GM19328 (cell line): ENCODE data around the gene IFT20.

Experiments
- ATAC-seq: cut with Tn5 transposase; IDR thresholded peaks from one replicate; pipeline ENCODE4 v1.9.1; 2021; ENCODE audit warnings: mild to moderate bottlenecking, moderate library complexity; ENCODE audit not compliant: unreplicated experiment

The IFT20 gene, protein sequence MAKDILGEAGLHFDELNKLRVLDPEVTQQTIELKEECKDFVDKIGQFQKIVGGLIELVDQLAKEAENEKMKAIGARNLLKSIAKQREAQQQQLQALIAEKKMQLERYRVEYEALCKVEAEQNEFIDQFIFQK

DNA sequence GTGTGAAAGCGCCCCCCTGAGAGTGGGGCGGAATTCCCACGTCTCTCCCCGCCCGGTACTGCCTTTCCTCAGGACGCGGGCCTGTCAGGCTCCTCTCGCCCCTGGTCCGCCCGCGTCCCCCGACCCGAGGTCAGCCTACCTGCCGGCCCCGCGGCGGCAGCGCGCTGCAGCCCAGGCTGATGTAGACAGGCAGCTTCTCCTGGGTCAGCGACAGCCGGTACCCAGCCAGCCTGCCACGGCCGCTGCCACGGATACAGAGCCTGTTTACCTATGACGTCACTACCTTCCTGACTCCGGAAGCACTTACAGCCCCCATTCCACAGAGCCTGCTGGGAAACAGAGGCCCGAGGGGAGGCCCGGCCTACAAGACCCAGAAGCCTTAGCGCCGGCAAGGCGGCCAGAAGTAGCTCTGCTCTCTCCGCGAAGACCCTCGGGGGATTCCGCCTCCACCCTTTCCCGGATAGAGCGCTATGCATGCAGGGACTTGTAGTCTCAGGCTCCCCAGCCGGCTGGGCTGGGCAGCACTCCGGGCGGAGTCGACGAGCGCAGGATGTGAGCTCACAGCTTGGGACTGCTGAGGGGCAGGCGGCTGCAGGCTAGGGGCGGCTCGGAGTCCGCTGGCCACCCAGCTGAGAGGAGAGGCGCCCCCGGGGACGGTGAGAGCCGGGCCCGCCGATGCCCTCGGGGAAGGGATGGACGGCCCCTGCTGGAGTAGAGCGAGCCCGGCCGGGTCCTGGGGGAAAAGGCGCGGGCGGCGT lies at the start of gene IFT20, which contains the start of gene TNFAIP1:
Gene IFT20 (minus strand): TSS at position 272 of the 758 bp plus-strand sequence. CDS start 3,487 bp downstream, outside the sequence.
Gene TNFAIP1 (plus strand): TSS at position 561 of the 758 bp plus-strand sequence. CDS start 3,761 bp downstream, outside the sequence.
- peak; percentile 95 for ATAC-seq

DNA sequence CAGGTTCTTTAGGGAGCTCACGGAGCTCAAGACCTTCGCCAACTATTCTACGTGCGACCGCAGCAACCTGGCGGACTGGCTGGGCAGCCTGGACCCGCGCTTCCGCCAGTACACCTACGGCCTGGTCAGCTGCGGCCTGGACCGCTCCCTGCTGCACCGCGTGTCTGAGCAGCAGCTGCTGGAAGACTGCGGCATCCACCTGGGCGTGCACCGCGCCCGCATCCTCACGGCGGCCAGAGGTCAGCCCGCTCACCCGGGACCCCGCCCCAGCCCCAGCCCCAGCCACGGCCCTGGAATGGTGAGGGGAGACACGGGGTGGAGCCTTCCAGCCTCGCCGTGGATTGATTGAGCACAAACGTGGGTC lies 49.7 kb upstream of the IFT20 start:
- peak; percentile 10 for ATAC-seq

DNA sequence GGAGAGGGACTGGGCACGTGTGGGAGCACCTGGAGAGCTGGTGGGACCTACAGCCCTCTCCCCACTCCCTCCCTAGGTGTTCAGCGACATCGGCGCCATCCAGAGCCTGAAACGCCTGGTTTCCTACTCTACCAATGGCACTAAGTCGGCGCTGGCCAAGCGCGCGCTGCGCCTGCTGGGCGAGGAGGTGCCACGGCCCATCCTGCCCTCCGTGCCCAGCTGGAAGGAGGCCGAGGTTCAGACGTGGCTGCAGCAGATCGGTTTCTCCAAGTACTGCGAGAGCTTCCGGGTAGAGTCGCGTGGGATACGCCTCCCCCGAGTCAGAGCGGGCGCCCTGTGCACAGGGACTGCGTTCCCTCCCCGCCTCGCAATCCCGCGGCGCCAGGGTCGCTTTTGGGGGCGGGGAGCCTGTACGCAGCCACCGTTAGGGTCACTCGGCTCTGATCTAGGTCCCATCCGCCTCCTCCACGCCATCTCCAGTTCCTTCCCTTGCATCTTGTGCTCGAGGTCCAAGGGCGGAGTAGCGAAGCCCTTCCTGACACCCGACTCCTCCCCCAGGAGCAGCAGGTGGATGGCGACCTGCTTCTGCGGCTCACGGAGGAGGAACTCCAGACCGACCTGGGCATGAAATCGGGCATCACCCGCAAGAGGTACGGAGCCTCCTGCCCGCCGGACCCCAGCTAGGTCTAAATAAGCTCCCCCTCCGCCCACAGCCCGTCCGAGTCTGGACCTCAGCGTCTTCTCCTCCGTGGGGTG lies 49.2 kb upstream of the IFT20 start:
- peak; percentile 58 for ATAC-seq

DNA sequence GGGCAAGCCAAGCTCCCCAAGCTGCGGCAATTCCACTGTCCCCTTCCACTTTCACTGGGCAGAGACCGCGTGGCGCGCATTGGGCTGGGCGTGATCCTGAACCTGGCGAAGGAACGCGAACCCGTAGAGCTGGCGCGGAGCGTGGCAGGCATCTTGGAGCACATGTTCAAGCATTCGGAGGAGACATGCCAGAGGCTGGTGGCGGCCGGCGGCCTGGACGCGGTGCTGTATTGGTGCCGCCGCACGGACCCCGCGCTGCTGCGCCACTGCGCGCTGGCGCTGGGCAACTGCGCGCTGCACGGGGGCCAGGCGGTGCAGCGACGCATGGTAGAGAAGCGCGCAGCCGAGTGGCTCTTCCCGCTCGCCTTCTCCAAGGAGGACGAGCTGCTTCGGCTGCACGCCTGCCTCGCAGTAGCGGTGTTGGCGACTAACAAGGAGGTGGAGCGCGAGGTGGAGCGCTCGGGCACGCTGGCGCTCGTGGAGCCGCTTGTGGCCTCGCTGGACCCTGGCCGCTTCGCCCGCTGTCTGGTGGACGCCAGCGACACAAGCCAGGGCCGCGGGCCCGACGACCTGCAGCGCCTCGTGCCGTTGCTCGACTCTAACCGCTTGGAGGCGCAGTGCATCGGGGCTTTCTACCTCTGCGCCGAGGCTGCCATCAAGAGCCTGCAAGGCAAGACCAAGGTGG lies 46.0 kb upstream of the IFT20 start:
- ATAC-seq, result no peak

DNA sequence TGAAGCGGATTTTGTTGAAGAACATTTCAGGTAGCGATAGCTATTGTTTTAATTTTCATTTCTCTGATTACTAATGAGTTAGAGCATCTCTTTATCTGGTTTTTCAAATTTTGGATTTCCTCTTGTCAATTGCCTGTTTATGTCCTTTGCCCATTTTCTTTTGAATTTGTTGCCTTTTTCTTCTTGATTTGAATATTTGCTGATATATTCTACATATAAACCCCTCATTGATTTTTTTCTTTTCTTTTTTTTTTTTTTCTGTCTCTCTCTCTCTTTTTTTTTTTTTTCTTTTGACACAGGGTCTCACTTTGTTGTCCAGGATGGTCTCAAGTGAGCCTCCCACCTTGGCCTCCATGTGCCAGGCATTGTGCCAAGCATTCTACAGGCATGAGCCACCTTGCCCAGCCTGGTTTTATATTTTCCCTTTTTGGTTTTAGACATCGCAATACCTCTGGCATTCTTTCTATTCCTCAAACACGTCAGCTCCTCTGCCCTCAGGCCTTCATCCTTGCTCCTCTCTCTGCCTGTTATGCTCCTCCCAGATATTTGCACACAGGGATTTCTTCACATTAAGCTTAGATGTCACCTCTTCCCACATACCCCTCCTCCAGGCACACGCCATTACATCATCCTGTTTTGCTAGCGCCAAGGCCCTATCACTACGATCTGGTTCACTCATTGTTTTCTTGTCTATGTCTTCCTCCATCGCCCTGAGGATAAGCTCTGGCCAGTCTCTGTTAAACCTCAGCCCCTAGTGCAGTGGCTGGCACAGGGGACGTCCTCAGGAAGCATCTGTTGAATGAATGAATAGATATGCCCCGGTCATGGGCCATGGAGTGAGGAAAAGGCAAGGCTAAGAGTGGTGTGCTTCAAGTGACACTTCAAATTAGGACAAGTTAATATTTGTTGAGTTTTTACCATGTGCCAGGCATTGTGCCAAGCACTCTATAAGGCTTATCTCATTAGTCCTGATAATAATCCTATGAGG lies 44.8 kb upstream of the IFT20 start:
- ATAC-seq, result no peak

DNA sequence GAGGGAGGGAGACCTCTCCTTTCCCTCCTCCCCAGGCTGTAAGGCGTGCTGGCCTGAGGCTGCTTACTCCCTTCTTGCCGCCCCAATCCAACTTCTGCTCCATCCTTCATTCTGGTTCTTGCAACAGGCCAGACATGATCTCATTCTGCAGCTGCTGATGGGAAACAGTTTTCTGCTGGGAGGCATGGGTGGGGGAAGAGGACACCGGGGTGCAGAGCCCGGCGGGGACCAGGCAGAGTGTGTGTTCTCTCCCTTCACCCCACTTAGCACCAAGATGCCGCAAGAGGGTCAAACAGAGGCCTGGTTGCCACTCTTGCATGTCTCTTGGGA lies 37.6 kb upstream of the IFT20 start:
- ATAC-seq, result no peak

DNA sequence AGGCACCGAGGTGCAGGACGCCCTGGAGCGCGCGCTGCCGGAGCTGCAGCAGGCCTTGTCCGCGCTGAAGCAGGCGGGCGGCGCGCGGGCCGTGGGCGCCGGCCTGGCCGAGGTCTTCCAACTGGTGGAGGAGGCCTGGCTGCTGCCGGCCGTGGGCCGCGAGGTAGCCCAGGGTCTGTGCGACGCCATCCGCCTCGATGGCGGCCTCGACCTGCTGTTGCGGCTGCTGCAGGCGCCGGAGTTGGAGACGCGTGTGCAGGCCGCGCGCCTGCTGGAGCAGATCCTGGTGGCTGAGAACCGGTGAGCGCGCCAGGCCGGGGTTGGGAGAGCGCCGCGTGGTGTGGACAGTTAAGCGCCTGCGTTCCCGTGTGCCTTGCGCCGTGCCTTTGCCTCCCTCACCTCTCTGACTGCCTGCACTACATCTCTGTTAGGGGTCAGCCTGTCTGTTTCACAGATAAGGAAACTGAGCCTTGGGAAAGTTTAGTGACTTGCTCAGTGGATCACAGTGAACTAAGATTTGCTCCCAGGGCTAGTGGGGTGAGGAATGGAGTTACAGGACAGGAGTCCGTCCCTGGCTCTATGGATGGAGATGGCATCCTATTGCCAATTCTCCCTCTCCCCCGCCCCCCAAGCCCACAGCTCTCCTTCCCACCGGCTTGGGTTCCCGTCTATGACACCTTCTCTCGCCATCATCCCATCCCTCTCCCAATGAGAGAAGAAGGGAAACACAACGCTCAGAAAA lies 37.1 kb upstream of the IFT20 start:
- ATAC-seq, result no peak

DNA sequence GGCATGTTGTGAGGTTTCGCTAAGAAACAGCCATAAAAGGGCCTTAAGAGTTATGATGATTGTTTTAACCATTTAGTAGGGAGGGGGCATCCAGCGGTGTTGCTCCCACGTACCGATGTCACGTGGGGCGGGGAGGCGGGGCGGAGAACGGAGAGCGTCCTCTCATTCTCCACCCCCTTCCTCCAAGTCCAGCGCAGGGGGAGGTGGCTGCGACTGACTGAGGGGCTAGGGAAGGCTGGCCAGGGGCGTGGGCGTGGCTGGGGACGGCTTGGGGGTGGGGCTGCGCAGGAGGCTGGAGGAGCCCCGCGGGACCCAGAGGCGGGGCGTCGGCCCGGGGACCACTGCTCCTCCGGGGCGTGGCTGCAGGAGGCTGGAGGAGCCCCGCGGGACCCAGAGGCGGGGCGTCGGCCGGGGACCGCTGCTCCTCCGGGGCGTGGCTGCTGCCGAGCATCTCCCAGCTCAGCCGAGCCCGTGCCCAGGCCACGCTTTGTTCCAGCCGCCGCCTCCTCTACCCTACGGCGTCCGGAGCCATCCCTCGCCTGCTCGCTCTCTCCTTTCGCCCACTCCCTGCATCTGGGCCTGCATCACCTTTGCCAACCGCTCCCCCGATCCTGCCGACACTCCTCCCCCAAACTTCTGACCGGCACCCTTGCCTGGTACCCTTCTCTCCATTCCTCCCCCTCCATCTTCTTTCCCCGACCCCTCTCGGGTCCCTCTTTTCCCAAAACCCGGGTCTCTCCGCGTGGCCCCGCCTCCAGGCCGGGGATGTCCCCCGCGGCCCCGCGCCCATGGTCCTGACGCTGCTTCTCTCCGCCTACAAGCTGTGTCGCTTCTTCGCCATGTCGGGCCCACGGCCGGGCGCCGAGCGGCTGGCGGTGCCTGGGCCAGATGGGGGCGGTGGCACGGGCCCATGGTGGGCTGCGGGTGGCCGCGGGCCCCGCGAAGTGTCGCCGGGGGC lies 36.3 kb upstream of the IFT20 start, which contains the start of gene SARM1:
Gene SARM1 (plus strand): TSS at position 450 of the 958 bp plus-strand sequence. CDS start 339 bp downstream, at position 789.
- ATAC-seq, result peak; percentile 92

DNA sequence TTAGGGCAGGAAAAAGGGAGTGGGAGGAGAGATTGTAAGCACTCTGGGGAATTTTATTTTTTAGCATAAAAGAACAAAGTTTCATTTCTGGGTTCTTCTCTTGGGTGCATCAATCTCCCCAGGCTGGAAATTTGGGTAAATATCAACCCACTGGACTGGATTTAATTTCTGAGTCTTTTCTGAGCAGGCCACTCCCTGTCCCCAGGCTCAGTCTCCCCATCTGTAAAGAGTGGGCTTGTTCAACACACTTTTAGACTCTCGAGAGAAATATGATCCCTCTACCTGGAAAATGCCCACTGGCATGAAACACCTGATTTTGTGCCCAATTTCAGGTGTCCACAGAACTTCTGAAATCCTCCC lies 35.5 kb upstream of the IFT20 start:
- ATAC-seq, result no peak

DNA sequence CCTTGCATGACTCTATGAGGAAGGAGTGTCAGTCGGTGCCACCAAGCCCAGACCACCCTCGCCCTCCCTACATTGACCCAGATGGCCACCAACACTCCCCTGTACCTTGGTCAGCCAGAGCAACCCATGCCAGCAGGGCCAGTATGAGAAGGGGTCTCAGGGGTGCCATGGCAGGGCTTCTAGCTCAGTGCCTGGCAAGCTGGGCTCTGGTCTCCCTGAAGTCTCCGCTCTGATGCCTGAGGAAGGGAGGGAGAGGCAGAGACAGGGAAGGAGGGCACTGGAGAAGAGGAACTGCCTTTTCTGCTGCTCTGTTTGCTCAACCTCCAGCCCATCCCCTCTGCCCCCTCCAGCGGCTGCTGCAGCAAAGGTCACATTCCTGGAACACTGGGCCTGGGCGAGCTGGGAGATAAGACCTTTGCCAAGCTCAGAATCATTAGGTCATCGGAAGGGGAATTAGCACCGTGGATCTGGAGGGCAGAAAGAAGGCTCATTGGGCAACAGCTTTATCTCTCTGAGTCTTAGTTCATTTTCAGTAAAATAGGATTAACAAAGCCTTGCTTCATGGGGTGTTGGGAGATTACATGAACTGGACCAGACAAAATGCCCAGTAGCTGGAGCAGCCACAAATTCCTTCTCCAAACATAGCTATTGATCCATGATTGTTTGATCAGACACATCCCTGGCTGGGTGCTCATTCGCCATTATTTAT lies 34.9 kb upstream of the IFT20 start, which contains the start of gene VTN:
Gene VTN (minus strand): TSS at position 273 of the 709 bp plus-strand sequence. CDS start 104 bp downstream, at position 169.
- ATAC-seq, result no peak

DNA sequence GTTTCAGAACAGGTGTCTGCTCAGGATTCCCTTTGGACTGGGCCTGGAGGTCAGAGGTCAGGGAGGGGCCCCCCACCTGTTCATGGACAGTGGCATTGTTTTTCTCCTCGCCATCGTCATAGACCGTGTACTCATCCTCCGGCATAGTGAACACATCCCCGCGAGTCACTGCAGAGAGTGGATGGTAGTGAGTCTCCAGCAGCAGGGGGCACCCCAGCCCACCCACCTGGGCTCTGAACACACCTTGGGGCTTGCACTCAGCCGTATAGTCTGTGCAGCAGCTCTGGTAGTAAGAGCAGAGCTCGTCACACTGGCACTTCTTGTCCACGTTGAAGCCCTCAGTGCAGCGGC lies 34.4 kb upstream of the IFT20 start:
- ATAC-seq, result no peak

DNA sequence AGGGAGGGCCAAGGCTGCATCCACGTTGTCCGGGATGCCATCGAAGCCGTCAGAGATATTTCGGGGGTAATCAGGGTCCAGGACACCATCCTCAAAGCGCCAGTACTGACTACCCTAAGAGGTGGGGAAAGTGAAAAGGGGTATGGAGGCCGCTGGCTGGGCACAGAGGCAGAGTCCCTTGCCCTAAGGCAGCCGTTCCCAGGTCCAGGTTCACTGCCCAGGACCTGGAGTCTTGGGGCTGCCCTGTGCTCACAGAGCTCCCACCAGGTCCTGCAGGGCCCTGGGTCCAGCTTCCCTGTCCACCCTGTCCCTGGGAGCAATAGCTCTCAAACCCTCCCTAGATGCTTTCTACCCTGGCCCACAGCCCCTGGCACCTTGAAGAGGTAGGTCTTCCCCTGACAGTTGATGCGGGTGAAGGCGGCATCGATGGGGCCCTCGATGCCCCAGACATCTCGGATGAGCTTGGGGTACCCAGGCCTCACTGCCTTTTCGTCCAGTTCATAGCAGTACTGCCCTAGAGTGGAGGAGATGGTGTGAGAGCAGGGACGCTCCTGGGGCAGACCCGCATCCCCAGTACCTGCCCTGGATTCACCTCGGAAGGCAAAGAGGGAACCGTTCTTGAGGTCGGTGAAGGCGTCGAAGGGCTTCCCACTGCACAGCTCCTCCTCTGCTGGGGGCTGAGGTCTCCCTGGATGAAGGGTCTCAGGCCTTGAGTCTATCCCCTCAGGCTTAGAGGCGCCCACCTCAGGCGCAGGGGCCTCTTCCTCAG lies 33.8 kb upstream of the IFT20 start:
- ATAC-seq, result no peak

DNA sequence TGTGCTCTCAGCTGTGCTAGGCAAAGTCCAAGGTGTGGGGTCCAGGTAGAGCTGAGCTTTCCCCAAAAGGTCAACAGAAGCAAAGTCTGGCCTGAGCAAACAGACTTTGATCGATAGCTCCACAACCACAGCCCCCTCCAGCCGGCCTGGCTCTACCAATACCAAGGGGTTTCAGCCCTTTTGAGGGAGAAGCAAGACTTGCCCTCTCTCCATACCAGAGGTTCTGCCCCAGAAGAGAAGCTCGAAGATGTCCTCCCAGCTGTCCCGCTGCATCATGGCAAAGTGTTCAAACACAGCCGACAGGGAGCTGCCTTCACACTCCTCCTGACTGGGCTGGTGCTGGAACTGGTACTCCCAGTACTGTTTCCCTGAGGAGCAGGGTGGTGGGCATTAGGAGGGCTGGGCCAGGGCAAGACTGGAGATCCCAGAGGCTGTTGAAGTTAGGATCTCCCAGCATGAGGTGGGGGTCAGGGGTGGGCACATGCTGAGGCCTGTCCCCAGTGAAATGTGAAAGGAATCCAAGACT lies 33.1 kb upstream of the IFT20 start:
- ATAC-seq, result no peak

DNA sequence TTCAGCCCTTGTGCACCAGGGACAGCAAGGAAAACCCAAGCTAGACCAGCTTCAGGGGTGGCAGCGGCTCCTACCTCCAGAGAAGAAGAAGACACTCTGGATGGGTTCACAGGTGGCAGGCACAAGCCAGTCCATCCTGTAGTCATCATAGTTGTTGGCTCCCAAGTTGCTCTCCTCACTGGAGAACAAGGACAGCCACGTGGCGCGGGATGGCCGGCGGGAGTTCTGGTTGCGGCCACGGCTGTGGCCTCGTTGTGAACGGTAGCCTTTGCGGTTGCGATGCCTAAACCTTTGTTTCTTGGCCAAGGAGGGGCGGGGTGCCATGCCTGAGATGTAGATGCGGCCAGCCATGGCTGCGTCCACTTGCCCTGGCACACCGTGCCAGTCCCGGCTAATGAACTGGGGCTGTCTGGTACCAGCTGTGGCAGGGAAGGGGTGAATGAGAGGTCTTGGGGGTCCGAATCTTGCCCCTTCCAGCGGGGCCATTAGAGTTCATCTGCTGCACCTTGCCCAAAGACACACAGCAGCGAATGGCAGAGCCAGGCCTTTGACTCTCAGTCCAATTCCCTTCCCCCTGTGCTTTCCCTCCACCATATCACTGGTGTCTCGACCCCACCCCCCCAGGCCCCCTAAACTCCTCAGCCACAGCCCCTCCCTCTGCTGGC lies 32.5 kb upstream of the IFT20 start:
- ATAC-seq, result no peak

DNA sequence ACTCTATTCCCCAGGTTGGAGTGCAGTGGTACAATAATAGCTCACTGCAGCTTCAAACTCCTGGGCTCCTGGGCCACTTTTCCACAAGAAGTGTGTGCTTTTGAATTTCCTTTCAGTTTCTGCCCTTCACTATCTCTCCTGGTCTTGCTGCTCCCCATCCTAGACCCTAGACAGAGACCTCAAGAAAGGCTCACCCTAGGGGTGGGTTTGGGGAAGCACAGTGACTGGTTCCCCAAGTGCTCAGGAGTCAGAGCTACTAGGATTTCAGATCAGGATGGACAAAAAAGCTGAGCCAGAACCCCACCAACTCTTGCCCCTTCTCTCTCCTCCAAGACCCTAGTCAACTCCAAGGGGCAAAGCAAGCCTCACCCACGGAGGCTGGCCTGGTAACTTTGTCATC lies 31.3 kb upstream of the IFT20 start:
- no peak for ATAC-seq

DNA sequence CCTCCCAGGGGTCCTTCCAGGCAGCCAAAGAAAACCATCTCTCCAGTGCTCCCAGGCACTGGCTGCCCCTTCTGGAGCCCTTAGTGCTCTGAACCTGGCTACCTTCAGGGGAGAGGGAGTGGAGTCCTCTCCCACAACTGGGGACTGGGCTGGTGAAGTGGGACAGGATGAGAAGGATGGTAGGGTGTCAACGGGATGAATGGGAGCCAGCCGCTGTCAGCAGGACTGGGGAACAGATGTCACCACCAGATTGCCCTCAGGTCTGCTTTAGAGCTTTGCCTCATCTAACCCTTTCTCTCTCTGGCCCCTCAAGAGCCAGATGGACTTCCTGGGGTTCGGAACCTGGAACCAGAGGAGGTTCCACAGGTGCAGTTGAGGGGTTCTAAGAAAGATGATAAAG lies 30.2 kb upstream of the IFT20 start:
- no peak for ATAC-seq
